RPMI8226 (cell line): ENCODE results near the gene RPL11.

Experiments
- DNase-seq: peaks from one replicate; pipeline ENCODE4 v3.0.0-alpha.2; 2015

Gene RPL11

DNA sequence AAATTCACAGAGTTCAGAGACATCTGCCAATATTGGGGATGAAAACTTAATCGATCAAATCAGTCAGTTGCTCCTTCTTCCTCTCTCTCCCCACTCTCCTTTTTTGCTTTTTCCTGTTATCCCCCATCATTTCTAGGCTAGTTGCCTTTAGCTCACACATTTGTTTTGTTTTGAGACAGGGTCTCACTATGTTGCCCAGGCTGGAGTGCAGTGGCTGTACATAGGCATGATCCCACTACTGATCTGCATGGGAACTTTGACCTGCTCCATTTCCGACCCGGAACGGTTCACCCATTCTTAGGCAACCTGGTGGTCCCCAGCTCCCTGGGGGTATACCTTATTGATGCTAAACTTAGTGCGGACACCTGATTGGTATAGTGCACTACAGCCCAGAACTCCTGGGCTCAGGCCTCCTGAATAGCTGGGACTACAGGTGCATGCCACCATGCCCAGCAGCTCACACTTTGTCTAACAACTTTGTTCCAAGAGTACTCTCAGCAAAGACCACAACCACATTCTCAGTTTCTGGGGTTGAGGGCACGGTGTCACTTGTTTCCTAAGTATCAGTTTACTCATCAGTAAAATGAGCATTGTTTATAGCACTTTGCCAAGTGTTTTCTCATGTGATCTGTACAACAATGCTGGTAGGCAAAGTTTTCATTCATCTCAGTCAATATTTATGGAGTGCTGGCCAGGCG is 45.0 kb downstream of the RPL11 start:
- DNase-seq: no peak

- no peak for DNase-seq
Observed at GRCh38 chr1:23741609-23742008, 50.0 kb downstream of the RPL11 start.

DNA sequence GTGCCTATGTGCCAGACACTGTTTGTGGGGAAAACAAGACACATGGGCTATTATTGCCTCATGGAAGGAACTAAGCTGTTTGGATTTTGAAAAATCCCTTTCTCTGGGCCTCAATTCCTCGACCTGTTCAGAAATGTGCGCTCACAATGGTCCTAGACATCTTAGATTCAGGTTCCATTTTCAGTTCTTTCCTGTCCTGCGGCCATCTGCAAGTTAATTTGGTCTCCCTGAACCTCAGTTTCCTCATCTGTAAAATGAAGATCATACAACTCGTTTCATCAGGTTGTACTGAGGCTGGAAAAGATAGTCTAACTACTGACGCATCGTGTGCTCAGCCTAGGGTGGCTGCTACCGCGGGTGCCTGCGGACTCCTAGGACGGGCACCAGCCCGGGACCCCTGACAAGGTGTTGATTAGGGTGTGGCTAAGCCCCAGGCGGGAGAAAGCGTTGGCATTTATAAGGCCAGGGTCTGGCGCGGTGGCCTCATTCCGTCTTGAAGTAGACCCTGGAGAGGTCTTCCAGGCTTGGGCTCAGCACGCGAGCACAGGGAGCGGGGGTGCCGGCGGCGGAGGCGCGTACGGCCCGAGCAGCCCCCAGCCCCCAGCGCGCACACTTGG is 51.2 kb downstream of the RPL11 start:
- no peak for DNase-seq

DNA sequence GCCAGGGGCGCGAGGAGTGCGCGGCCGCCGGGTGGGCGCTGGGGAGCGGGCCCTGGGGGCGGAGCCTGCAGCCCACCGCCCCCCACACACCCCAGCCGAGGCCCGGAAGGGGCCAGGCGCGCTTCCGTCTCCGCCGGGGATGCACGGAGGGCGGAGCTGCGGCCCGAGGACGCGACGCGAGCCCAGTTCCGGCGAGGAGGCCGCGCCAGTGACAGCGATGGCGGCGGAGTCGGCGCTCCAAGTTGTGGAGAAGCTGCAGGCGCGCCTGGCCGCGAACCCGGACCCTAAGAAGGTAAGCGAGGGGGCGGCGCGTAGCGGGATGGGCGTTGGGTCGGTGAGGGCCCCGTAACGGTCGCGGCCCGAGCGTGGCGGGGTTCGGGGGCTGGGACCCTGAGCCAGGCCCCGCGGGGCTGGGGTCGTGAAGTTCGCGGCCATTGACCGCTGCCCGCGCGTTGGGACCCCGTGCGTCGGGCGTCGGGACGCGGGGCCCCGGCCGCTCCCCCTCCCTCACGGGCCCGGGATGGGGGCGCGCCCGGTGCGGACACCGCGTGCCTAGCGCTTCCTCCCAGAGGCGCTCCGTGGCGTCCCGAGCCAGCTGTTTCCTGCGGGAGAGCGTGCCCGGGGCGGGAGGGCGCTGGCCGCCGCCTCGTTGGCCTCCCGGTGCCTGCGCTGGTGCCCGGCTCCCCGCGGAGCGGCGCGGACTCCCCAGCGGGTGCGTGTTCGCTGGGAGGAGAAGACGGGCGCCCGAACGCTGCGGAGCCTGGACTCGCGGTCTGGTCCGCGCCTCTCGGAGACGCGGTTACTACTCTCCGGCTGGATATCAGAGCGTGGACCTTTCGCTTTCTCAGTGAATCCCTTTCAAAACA is 51.9 kb downstream of the RPL11 start, which contains the start of gene ELOA:
Gene ELOA (plus strand): TSS at position 185 of the 866 bp plus-strand sequence. CDS start 33 bp downstream, at position 218.
- peak; percentile 90 for DNase-seq

- DNase-seq: peak; percentile 66
Observed at GRCh38 chr1:23745515-23745914, 53.9 kb downstream of the RPL11 start.
